Activated CD4-positive, alpha-beta T cell treated with anti-CD3 and anti-CD28 coated beads for 24 hours (primary cell): ENCODE data around the gene CHMP4B.

ENCODE experiments used
- DNase-seq, 2 donors: peaks; one replicate each; pipeline ENCODE4 v3.0.0-alpha.2; 2020; ENCODE audit warnings: low read depth in 2 of 2

The CHMP4B gene

GRCh38 chr20:33810885-33811775 is at the start of gene CHMP4B:
TSS of gene CHMP4B (plus strand) at chr20:33811348. CDS start at chr20:33811469, 121 bp downstream.
- peak; percentile 96 to 97 for DNase-seq

GRCh38 chr20:33761698-33762250 is 49.4 kb upstream of the CHMP4B start:
- no peak for DNase-seq

- DNase-seq: no peak
These were observed 46.0 kb upstream of the CHMP4B start for GRCh38 chr20:33765099-33765498.

GRCh38 chr20:33765592-33765991 is 45.6 kb upstream of the CHMP4B start:
- DNase-seq: no peak

GRCh38 chr20:33766686-33767085 is 44.5 kb upstream of the CHMP4B start:
- DNase-seq: no peak

- no peak for DNase-seq
These were observed 43.4 kb upstream of the CHMP4B start for GRCh38 chr20:33767777-33768138.

GRCh38 chr20:33769043-33769442 is 42.1 kb upstream of the CHMP4B start:
- DNase-seq: no peak

- DNase-seq: no peak
These were observed 41.1 kb upstream of the CHMP4B start for GRCh38 chr20:33770005-33770404.

GRCh38 chr20:33771938-33772337 is 39.2 kb upstream of the CHMP4B start:
- no peak for DNase-seq

GRCh38 chr20:33772439-33772838 is 38.7 kb upstream of the CHMP4B start:
- no peak for DNase-seq

- DNase-seq: no peak
These were observed 37.6 kb upstream of the CHMP4B start for GRCh38 chr20:33773412-33774089.

GRCh38 chr20:33777816-33778215 is 33.3 kb upstream of the CHMP4B start:
- DNase-seq: no peak

- DNase-seq: no peak
These were observed 30.0 kb upstream of the CHMP4B start for GRCh38 chr20:33781133-33781532.

- no peak for DNase-seq
These were observed 29.2 kb upstream of the CHMP4B start for GRCh38 chr20:33781945-33782344.

GRCh38 chr20:33783256-33783655 is 27.9 kb upstream of the CHMP4B start:
- no peak for DNase-seq

GRCh38 chr20:33783818-33784217 is 27.3 kb upstream of the CHMP4B start:
- DNase-seq: no peak

GRCh38 chr20:33784225-33784624 is 26.9 kb upstream of the CHMP4B start:
- no peak for DNase-seq

- DNase-seq: no peak
These were observed 25.6 kb upstream of the CHMP4B start for GRCh38 chr20:33785503-33785902.

GRCh38 chr20:33787253-33787891 is 23.8 kb upstream of the CHMP4B start:
- DNase-seq: no peak

GRCh38 chr20:33788351-33789049 is 22.6 kb upstream of the CHMP4B start:
- DNase-seq: no peak

- no peak for DNase-seq
These were observed 21.9 kb upstream of the CHMP4B start for GRCh38 chr20:33789109-33789857.
